ENCODE results near the gene SF1.

Gene SF1

DNA sequence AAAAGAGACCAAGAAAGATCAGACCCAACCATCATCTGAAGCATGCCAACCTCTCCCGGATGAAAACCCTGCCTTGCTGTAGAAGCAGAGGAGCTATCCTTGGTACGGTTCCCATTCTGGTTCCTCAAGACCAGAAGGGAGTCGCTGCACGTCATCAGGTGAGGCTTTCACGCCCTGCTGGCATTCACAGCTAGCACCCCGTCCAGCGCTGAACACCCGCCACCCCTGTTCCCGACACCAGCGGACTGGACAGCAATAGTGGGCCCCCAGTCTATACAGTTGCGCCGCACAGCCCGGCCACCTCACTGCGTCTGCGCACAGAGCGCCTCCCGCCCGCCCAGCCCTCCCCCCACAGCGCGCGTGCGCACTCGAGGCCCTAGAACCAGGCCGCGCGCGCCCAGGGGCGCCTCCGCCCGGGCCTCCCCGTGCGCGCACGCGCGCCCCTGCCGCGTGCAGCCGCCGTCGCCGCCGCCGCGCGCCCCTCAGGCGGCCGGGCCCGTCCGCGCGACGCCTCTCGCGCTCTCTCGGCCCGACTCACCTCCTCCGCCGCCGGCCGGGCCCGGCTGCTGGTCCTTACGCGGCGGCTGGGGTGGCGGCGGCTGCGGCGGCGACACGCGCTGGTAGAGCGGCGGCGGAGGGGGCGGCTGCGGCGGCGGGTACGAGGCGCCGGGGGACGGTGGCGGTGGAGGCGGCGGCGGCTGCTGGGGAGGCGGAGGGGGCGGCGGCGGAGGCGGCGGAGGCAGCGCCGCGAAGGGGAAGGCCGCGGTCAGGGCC, 706 bp downstream of the SF1 start:
- peak; percentile 79 for DNase-seq

- no peak for DNase-seq
These were observed 1.5 kb downstream of the SF1 start for GRCh38 chr11:64776875-64777274.

- DNase-seq, result no peak
These were observed 1.9 kb downstream of the SF1 start for GRCh38 chr11:64776425-64776824.

GRCh38 chr11:64774144-64774543, 4.2 kb downstream of the SF1 start:
- no peak for DNase-seq

DNA sequence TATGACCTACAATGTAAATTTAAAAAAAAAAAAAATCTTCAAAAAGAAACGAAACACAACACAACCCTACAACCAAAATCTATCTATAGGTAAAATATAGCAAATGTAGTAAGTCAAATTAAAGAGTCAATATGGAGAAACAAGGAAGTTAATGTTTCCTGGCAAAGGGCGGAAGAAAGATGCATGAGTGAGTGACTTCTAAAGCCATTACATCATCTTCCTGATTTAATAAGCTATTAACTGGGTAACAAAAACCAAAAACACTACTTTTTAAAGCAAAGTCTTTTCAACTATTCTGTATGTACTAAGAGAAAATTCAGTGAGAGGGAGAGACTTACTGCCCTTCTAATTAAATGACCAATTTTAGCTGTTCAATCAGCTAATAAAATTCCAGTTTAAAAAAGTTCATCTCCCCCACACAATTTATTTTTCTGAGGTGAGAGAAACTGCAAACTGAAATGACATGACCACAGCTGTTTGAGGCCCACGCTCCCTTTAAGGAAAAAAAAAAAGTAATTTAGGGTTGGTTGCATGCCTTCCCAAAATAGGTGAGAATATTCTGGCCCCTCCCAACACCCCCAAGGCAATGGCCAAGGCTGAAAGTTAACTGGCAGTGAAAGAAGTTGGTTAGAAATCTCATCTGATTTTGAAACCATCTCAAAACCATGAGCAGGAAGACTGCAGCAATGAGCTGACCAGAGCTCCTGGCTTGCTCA, 5.9 kb downstream of the SF1 start:
- no peak for DNase-seq

DNA sequence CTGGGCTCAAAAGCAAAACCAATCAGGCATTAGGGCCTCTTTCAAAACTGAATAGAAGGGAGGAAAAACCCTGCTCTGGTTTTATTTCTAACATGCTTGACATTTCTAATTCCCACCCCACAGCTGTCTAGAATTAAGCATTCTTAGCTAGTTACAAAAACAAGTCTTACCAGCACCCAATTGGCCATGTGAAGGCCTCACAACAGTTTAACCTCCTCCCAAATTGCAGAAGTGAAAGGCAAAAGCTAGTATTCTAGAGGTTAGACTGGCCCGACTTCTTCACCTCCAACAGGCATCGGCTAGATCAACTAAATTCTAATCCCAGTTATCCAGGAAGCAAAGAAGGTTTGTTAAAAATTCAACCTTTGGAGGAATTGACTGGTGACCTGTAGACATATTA, 6.5 kb downstream of the SF1 start:
- no peak for DNase-seq

- DNase-seq, result no peak
These were observed 8.2 kb downstream of the SF1 start for GRCh38 chr11:64770120-64770519.

GRCh38 chr11:64769283-64769682, 9.1 kb downstream of the SF1 start:
- DNase-seq, result no peak

DNA sequence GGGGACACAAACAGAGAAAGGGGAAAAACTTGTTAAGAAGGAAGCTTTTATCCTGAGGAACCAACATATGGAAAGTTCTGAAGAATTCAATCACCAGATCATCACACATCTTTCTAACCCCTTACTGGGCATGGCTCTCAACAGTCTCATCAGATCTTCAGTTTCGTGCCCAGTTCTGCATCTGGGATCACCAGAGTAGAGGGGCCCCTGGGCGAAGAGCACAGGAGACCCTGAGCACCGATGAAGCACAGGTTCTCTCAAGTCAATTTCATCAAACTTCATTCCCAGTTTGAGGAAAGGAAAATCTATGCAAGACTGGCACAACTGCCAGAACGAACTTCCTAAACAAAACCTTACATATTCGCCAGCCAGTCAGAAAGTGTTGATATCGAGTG, 10.0 kb downstream of the SF1 start:
- DNase-seq, result no peak

DNA sequence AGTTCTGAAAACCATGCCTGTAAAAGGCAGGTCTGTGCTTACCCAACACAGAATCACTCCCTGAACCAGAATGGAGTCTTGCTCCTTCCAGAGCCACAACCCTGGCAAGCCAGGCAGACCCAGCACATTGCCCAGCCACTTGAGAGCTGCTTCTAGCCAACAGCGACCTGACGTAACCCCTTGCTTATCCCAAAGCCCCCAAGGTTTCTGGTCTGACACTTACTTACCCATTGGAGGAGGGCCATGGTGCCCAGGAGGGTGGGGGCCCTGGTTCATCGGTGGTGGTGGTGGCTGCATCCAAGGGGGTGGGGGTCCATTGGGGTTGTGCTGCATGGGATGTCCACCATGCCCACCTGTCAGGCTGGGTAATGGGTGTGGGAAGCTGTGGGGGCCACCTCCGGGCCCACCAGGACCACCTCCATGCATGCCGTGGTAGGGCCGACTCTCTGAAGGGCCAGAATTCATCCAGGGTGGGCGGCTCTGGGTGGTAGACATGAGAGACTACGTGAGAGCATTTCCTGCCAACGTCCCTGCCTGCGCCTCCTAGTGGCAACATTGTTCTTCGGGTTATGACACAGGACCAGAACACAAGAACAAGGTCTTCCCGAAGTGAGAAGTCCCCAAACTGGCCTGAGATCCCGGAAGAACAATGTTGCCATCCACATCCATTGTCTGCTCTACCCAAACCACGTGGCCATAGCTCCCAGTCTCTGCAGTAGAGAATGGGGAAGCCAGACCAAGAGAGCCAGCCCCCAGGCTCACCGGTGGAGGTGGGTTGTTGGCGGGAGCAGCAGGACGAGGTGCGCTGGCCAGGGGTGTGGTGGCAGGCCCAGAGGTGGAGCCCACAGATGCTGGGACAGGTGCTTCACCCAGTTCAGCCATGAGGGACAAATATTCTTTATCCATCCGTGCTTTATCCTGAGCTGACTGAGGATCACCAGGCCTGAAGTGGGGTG, 10.7 kb downstream of the SF1 start:
- DNase-seq, result peak; percentile 50

DNA sequence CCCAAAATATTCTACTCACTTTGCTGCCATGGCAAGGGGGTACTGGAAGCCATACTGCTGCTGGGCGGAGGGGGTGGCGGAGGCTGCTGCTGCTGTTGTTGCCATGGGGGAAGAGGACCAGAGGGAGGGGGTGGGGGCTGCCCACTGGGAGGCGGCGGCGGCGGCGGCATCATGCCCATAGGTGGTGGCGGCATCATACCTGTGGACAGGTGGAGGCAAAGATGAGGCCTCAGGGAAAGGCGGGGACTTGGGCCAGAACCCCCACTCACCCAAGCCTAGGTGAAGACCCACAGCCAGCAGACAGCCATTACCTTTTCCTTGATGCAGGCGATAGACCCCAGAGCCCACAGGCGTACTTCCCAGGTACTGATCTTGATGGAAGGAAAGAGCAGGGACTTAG, 11.5 kb downstream of the SF1 start:
- no peak for DNase-seq

- DNase-seq, result no peak
These were observed 12.3 kb downstream of the SF1 start for GRCh38 chr11:64765851-64766665.

DNA sequence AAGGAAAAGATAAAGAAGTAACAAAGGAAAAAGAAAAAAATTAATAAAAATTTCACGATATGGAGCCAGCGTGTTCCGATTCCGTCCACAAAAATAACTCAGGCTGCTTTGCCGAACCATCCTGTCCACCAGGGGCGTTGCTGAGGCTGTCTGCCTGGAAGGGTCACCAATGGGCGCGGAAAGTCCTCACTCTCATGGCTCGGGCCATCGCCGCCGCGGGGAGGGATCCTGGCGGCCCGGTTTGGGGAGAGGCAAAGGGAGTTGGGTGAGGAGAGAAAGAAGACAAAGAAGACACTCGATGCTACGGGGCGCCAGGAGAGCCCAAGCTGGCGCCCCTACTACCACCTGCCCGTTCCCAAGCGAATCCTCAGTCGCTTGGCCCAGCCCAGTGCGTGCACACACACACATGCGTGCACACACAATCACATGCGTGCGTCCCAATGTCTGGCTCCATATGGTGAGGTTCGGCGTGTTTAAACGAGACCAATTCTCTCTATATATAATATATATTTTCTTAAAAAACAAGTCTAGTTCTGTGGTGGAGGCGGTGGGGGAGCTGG, 13.0 kb downstream of the SF1 start:
- no peak for DNase-seq

- no peak for DNase-seq
These were observed 13.6 kb downstream of the SF1 start for GRCh38 chr11:64764753-64765152.

- no peak for DNase-seq
These were observed 14.2 kb downstream of the SF1 start for GRCh38 chr11:64764040-64764611.

DNA sequence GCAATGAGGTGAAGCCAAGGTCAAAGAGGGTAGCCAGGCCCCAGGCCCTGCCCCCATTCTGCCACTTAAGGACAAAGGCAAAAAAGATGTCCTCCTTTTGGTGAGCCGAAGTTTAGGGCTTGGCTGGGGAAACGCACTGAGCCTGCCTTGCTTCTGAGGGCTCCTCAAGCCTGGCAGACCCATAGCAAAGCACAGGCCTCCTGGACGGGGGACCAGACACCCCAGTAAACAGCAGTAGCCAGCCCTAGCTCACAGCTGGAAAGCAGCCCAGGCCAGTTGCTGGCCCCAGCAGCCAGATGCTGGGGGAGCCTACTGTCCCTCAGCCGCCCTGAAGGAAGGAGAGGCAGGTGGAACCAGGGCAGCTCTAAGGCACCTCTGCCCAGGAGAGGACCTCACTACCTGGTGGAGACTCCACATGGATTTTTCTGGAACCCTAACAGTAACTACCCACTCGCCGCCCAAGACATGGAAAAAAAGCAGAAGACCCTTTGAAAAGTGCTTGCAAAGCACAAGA, 14.8 kb downstream of the SF1 start:
- no peak for DNase-seq

GRCh38 chr11:64762674-64763525, 15.4 kb downstream of the SF1 start:
- DNase-seq, result no peak

DNA sequence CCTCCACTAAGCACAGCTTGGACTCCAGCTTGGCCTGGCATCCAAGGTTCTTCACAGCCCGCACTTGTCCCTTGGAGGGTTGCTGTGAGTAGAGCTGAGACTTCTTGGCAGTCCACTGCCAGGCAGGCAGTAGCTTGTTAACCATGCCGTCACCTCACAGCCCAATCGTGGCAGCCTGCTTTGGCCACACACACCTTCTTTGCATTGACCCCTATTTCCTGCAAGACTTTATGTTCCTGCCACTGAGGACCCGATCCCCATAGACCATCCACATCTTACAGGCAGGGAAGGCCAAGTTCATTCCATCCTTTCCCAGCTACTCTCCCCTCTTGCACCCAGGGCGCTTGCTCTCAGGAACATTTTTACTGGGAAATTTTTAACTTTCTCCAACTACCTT, 16.1 kb downstream of the SF1 start:
- DNase-seq, result no peak

DNA sequence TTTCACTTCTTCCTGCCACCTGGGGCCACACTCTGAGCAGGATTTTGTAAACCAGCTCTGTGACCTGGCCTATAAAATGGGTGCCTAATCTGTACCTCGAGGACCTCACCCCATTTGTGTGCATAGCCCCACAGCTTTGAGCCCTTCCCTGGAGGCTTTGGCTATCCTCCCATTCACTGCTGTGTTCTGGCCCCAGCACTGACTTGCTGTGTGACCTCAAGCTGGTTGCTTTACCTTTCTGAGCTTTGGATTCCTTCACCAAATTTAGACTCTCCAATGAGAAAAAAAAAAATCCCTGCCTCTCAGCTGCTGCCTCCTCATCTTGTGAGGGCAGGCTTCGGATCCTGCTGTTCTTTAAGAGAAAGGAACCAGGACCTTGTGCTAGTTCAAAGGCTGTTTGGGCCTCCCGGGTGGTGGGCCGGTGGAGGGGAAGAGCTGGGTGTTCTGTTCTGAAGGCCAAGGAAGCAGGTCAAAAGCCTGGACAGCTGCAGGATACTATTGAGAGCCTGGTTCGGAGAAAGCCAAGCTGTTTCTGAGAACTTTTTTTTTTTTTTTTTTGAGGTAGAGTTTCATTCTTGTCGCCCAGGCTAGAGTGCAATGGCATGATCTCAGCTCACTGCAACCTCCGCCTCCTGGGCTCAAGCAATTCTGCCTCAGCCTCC, 17.5 kb downstream of the SF1 start:
- DNase-seq, result no peak
